Thyroid gland (tissue), 4 donors: ENCODE results near the gene APBA1. TPM values are rescaled to one million over a fixed set of nuclear protein-coding genes. Genes with fewer than 3 reads are reported as not detected.

Source experiments
- DNase-seq, 2 donors: peaks; one replicate each; pipeline ENCODE4 v3.0.0-alpha.2; 2019
- H3K27ac ChIP-seq, 3 donors: fragments of 200-600 bp; sonication (generic); 1 replicate in 2 of 3; 2 replicates in 1 of 3; pipeline ENCODE4 v1.5.1; 2016 to 2019; ENCODE audit warnings: mild to moderate bottlenecking in 1 of 3, moderate library complexity in 1 of 3
- H3K27me3 ChIP-seq: fragments of 200-600 bp; sonication (generic); one replicate; pipeline ENCODE4 v1.5.1; 2019
- H3K36me3 ChIP-seq, 2 donors: fragments of 200-600 bp; sonication (generic); one replicate each; pipeline ENCODE4 v1.5.1; 2016 to 2019
- H3K4me1 ChIP-seq, 2 donors: fragments of 200-600 bp; sonication (generic); one replicate each; pipeline ENCODE4 v1.5.1; 2017 to 2019
- H3K4me3 ChIP-seq, 3 donors: fragments of 200-600 bp; sonication (generic); replicated peaks in 1 of 3; 1 replicate in 2 of 3; 2 replicates in 1 of 3; pipeline ENCODE4 v1.5.1; 2016; ENCODE audit warnings: mild to moderate bottlenecking in 1 of 3
- H3K9me3 ChIP-seq: fragments of 200-600 bp; sonication (generic); one replicate; pipeline ENCODE4 v1.5.1; 2017
- POLR2A ChIP-seq, 2 donors: fragments of 450-650 bp; IDR thresholded peaks; one replicate each; pipeline ENCODE4 v1.6.1; 2017; ENCODE audit warnings: antibody characterized with exemption in 2 of 2, mild to moderate bottlenecking in 2 of 2, moderate library complexity in 1 of 2
- WGBS, 2 donors: methylation state at CpG; one replicate each; pipeline ENCODE4 v1.1.5; 2017; 5-methylcytosine and 5-hydroxymethylcytosine counted together
- intact Hi-C: fragments of 100-400 bp; cut with DNase I; formaldehyde crosslinking; loops from one replicate; pipeline ENCODE4 v1.15.1; 2023
- total RNA-seq, 4 donors: library from RNA; depleted of rRNA; stranded (reverse); fragments of >200 nt; gene quantifications; one replicate each; pipeline ENCODE4 v1.2.3, GENCODE V29; 2016
- TF ChIP-seq, protein P1 (sequence below), 6 experiments: fragments of 200-600 bp in 3 of 6; fragments of 450-650 bp in 3 of 6; sonication (generic) in 3 of 6; IDR thresholded peaks; one replicate each; pipeline ENCODE4 v1.5.1; 2016 to 2019; ENCODE audit warnings: antibody characterized with exemption in 6 of 6, mild to moderate bottlenecking in 2 of 6, inconsistent platforms in 1 of 6, moderate library complexity in 1 of 6

The APBA1 gene
- total RNA-seq, 4 donors from 2014 or later: 2.8 to 11.2 (median 3.8) TPM

DNA sequence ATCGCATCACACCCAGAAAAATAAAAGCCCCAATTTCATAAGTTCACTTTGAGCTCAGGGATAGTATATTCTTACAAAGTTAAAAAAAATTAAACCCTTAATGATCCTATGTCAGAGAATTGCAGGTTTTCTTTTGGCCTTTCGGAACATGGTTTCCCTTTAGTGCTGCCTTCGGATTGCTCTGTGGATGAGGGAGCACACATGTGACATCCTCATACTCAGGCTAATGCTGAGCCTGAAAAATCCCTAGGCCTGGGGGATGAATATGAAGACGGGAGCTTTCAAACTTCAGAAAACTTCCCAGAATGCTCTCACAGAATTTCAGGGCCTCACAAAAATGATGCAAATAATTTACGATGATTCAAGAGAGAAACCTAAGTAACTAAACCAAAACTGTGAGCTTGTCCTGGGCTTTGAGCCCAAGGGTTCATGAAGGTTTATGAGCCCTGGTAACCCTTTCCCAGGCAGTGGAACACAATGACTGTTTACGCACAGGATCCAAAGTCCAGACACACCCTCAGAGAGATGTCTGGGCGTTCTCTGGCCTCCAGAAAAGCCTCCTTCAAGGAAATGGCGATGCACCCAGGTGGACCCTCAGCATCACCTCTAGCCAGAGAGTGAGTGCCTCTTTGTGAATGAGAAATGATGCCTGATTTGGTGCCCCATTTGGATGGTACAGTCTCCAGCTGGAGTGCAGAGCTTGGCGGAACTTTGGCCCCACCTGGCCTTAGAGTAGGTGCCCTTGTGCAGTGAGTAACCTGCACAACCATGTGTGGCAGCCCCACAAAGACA lies 201.8 kb downstream of the APBA1 start:
- peaks cover 4 to 6% of the 10 kb centered on the region in 2 donors for H3K4me1 ChIP-seq
- intact Hi-C loops: no loop called here

DNA sequence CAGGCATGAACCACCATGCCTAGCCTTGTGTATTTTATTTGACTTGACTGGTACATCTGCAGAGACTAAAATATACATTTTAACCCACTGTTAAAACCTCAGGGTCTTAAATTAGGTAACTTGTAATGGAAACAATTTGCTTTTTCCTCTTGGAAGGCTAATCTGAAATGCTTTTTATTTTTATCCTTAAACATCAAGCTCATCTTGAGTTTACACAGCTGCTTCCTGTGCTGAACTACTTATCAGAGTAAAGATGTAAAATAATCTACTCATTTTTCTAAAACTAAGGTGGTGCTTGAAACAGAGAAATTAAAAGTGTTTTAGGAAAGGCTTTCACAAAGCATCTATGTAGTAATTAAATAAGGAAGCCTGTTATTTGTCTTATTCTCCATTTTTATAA lies 203.0 kb downstream of the APBA1 start:
- TF ChIP-seq POLR2A (IDR thresholded peaks at IDR 0.05): no peak
- TF ChIP-seq, protein P1, sequence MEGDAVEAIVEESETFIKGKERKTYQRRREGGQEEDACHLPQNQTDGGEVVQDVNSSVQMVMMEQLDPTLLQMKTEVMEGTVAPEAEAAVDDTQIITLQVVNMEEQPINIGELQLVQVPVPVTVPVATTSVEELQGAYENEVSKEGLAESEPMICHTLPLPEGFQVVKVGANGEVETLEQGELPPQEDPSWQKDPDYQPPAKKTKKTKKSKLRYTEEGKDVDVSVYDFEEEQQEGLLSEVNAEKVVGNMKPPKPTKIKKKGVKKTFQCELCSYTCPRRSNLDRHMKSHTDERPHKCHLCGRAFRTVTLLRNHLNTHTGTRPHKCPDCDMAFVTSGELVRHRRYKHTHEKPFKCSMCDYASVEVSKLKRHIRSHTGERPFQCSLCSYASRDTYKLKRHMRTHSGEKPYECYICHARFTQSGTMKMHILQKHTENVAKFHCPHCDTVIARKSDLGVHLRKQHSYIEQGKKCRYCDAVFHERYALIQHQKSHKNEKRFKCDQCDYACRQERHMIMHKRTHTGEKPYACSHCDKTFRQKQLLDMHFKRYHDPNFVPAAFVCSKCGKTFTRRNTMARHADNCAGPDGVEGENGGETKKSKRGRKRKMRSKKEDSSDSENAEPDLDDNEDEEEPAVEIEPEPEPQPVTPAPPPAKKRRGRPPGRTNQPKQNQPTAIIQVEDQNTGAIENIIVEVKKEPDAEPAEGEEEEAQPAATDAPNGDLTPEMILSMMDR (IDR thresholded peaks at IDR 0.05): no peak
- DNase-seq: no peak
- Histone ChIP-seq H3K4me1 (peaks cover 4 to 6% of the 10 kb centered on the region in 2 donors), H3K27me3 (no peaks in the 10 kb centered on the region), H3K36me3 (no peaks in the 10 kb centered on the region), H3K4me3 (no peak overlapping the region), H3K27ac (no peak overlapping the region), H3K9me3 (no peaks in the 10 kb centered on the region)
- intact Hi-C loops: no loop called here

More for the DNA sequence above, 201.8 kb downstream of the APBA1 start:
- H3K27ac ChIP-seq: no peak overlapping the region
- no peak for DNase-seq
- H3K4me3 ChIP-seq: no peak overlapping the region
- H3K9me3 ChIP-seq: no peaks in the 10 kb centered on the region
- 90 to 95% methylated on average over 8 to 9 of the region's 9 CpGs for WGBS, 2 donors
- no peak for TF ChIP-seq POLR2A (IDR thresholded peaks at IDR 0.05)
- TF ChIP-seq, protein P1 (IDR thresholded peaks at IDR 0.05): no peak
- no peaks in the 10 kb centered on the region for H3K27me3 ChIP-seq
- no peaks in the 10 kb centered on the region for H3K36me3 ChIP-seq

DNA sequence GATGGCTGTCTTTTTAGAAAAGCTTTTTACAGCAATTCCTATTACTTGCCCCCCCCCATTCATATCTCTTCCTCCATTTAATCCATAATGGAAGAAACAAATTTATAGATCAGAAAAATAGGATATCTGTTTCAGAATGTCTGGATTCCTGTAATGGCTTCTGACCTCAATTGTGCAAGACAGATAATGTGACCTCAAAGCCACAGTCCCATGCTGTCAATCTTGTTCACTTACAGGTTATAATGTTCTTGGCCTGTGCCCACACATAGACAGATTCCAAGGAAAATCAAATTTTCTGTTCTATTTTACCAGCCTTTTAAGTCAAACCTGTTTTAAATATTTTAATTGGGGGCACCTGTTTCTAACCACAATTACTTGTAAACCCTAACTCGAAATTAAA lies 203.8 kb downstream of the APBA1 start:
- TF ChIP-seq POLR2A (IDR thresholded peaks at IDR 0.05): no peak
- TF ChIP-seq, protein P1 (IDR thresholded peaks at IDR 0.05): no peak
- Histone ChIP-seq H3K27me3 (no peaks in the 10 kb centered on the region), H3K27ac (no peak overlapping the region), H3K36me3 (no peaks in the 10 kb centered on the region), H3K4me1 (peaks cover 6 to 9% of the 10 kb centered on the region in 2 donors), H3K9me3 (no peaks in the 10 kb centered on the region), H3K4me3 (no peak overlapping the region)
- intact Hi-C loops: no loop called here
- 90 to 94% methylated on average over 1 of the region's 1 CpG for WGBS, 2 donors
- DNase-seq: no peak

DNA sequence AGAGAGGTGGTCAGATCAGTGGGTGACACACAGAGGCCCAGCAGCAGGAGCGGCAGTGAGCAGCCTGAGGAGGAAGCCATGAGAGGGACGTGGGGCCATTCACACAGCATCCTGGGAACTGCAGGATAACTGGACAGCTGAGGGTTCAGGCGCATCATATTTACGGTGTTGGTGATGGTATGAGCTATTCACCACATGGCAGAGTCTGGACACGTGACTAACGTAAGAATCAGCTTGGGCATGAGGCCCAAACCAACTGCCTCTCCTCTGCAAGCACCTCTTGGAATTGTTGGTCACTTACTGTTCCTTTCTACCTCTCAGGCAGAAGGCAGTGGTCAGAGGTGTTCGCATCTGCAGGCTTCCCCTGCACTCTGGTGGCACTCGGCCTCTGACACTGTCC lies 206.0 kb downstream of the APBA1 start:
- H3K36me3 ChIP-seq: no peaks in the 10 kb centered on the region
- DNase-seq: peak in 1 of 2 donors; percentile 24
- H3K4me3 ChIP-seq: no peak overlapping the region
- H3K9me3 ChIP-seq: no peaks in the 10 kb centered on the region
- intact Hi-C loops: no loop called here
- H3K27me3 ChIP-seq: no peaks in the 10 kb centered on the region
- 80 to 81% methylated on average over 8 of the region's 8 CpGs for WGBS, 2 donors
- peaks cover 6 to 14% of the 10 kb centered on the region in 2 donors for H3K4me1 ChIP-seq
- TF ChIP-seq POLR2A (IDR thresholded peaks at IDR 0.05): no peak
- TF ChIP-seq, protein P1 (IDR thresholded peaks at IDR 0.05): no peak
- H3K27ac ChIP-seq: no peak overlapping the region

DNA sequence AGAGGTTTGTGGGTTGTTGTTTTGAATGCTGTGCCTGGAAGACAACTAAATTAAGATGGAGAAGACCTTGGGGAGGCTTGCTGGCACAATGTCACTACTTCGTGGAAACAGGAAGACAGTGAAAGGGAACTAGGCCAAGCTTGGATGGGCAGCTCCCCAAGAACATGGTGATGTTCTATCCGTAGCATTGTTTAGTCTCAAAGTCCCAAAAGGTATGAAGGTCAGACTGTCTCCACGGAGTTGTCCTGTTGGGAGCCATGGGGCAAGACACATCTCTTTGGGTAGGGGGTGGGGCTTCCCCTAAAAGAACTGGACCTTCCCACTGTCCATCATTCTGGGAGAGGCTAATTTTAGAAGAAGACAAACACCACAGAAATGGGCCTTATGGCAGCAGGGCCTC lies 206.7 kb downstream of the APBA1 start:
- H3K9me3 ChIP-seq: no peaks in the 10 kb centered on the region
- TF ChIP-seq, protein P1 (IDR thresholded peaks at IDR 0.05): no peak
- TF ChIP-seq POLR2A (IDR thresholded peaks at IDR 0.05): no peak
- H3K36me3 ChIP-seq: no peaks in the 10 kb centered on the region
- intact Hi-C loops: no loop called here
- no peak overlapping the region for H3K4me3 ChIP-seq
- no peak overlapping the region for H3K27ac ChIP-seq
- WGBS, 2 donors: 75 to 80% methylated on average over 3 of the region's 3 CpGs
- H3K4me1 ChIP-seq: peaks cover 6 to 13% of the 10 kb centered on the region in 2 donors
- no peak for DNase-seq
- no peaks in the 10 kb centered on the region for H3K27me3 ChIP-seq
